OCI-LY3 (cell line): Measurements from ENCODE around the gene TRAF3.
A peak's percentile ranks its signal among the peaks of the same experiment; 100 is the strongest.

Experiments used
- H2AFZ ChIP-seq: fragments of 200-600, 300-600 bp; shearing (Covaris generic); 2 replicates; pipeline ENCODE4 v1.6.0; 2014; ENCODE audit warnings: antibody characterized with exemption, low read depth, low read length
- H3K27ac ChIP-seq: fragments of 200-600, 300-600 bp; sonication (generic); 2 replicates; pipeline ENCODE4 v1.5.1; 2014; ENCODE audit warnings: mild to moderate bottlenecking, low read length, moderate library complexity, mixed read lengths
- H3K27me3 ChIP-seq: fragments of 200-600, 300-600 bp; sonication (generic); 2 replicates; pipeline ENCODE4 v1.6.1; 2014; ENCODE audit warnings: low read depth, low read length, mixed read lengths
- H3K36me3 ChIP-seq: fragments of 200-600, 300-600 bp; sonication (generic); replicated peaks from 2 replicates; pipeline ENCODE3; 2014; ENCODE audit warnings: low read depth, low read length, mixed read lengths
- H3K4me1 ChIP-seq: fragments of 300-600, 200-600 bp; sonication (generic); 2 replicates; pipeline ENCODE4 v1.6.1; 2014; ENCODE audit warnings: low read length, mixed read lengths
- H3K4me2 ChIP-seq: fragments of 200-600, 300-600 bp; sonication (generic); 2 replicates; pipeline ENCODE4 v1.6.1; 2014; ENCODE audit warnings: low read length, mixed read lengths
- H3K4me3 ChIP-seq: fragments of 300-600, 200-600 bp; sonication (generic); 2 replicates; pipeline ENCODE4 v1.5.1; 2014; ENCODE audit warnings: antibody characterized with exemption, mild to moderate bottlenecking, low read length, moderate library complexity
- H3K79me2 ChIP-seq: fragments of 300-600, 200-600 bp; shearing (Covaris generic); 2 replicates; pipeline ENCODE4 v1.6.1; 2014; ENCODE audit warnings: mild to moderate bottlenecking, low read length, mixed read lengths
- H3K9ac ChIP-seq: fragments of 300-600, 200-600 bp; shearing (Covaris generic); 2 replicates; pipeline ENCODE4 v1.6.0; 2014; ENCODE audit warnings: mild to moderate bottlenecking, low read length, moderate library complexity
- H3K9me3 ChIP-seq: fragments of 200-600, 300-600 bp; shearing (Covaris generic); 2 replicates; pipeline ENCODE4 v1.6.1; 2014; ENCODE audit warnings: low read length, mixed read lengths; ENCODE audit not compliant: insufficient read depth
- H4K20me1 ChIP-seq: fragments of 200-600, 300-600 bp; sonication (generic); 2 replicates; pipeline ENCODE4 v1.6.1; 2016; ENCODE audit warnings: low read length, mixed read lengths; ENCODE audit not compliant: insufficient read depth
- EZH2phosphoT487 ChIP-seq: fragments of 200-600 bp; shearing (Covaris generic); IDR thresholded peaks from 2 replicates; pipeline ENCODE4 v1.6.1; 2018; ENCODE audit warnings: antibody characterized with exemption, mixed run types, low read depth
- TF ChIP-seq, protein P1 (sequence below): fragments of 200-600, 300-600 bp; sonication (generic); IDR thresholded peaks from 2 replicates; pipeline ENCODE4 v1.5.1; 2014; ENCODE audit warnings: antibody characterized with exemption, low read length, low read depth

Gene TRAF3

DNA sequence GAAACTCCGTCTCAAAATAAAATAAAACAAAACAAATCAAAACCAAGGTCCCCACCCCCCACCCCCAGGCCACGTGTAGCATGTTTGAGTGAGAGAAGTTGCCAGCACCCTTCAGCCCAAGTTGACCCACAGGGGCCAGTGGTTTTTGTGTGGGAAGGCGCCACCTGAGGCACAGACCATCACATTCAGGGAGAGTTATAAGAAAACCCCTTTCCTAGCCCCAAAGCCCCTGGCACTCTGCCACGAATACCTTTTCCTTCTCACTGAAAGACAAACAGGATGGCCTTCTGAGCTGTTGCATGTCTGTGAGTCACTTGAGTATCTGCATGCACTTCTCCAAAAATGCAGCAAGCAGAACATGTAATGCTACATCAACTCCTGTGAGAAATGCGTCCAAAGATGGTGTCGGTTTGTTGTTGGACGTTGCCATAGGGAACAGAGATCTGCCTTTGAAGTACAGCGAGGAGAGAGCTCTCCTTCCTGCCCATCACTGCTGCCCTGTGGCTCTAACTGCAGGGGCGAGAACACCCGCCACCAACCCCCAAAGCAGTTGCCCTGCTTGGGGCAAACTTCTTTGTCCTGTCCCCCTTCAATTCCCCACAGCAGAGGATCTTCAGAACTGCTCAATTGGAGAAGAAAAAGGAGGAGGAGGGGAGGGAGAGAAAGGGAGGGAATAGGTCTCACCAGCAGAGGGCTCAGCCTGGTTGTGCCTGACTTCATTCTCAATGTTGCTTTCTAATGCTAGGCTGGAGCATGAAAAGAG is 2.7 kb upstream of the TRAF3 start:
- TF ChIP-seq, protein P1, sequence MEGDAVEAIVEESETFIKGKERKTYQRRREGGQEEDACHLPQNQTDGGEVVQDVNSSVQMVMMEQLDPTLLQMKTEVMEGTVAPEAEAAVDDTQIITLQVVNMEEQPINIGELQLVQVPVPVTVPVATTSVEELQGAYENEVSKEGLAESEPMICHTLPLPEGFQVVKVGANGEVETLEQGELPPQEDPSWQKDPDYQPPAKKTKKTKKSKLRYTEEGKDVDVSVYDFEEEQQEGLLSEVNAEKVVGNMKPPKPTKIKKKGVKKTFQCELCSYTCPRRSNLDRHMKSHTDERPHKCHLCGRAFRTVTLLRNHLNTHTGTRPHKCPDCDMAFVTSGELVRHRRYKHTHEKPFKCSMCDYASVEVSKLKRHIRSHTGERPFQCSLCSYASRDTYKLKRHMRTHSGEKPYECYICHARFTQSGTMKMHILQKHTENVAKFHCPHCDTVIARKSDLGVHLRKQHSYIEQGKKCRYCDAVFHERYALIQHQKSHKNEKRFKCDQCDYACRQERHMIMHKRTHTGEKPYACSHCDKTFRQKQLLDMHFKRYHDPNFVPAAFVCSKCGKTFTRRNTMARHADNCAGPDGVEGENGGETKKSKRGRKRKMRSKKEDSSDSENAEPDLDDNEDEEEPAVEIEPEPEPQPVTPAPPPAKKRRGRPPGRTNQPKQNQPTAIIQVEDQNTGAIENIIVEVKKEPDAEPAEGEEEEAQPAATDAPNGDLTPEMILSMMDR, result peak; percentile 79
- no peak for TF ChIP-seq EZH2phosphoT487
- Histone ChIP-seq H3K36me3 (peaks cover 14% of the 10 kb centered on the region), H3K4me1 (peaks cover 68% of the 10 kb centered on the region), H2AFZ (0 out of 2 replicates have a peak overlapping the region, but pooled peaks have one; percentile 24), H3K9ac (peak overlapping the region; percentile 82), H4K20me1 (peaks cover 8% of the 10 kb centered on the region), H3K4me3 (peak overlapping the region; percentile 63), H3K27ac (peak overlapping the region; percentile 96), H3K4me2 (peak overlapping the region; percentile 81), H3K9me3 (no peaks in the 10 kb centered on the region), H3K27me3 (no peaks in the 10 kb centered on the region), H3K79me2 (peaks cover 36% of the 10 kb centered on the region)

- Histone ChIP-seq H3K4me3 (peak overlapping the region; percentile 73), H3K4me2 (peak overlapping the region; percentile 82), H2AFZ (no peak overlapping the region)
Observed at GRCh38 chr14:102775855-102776760, 1.1 kb upstream of the TRAF3 start.

DNA sequence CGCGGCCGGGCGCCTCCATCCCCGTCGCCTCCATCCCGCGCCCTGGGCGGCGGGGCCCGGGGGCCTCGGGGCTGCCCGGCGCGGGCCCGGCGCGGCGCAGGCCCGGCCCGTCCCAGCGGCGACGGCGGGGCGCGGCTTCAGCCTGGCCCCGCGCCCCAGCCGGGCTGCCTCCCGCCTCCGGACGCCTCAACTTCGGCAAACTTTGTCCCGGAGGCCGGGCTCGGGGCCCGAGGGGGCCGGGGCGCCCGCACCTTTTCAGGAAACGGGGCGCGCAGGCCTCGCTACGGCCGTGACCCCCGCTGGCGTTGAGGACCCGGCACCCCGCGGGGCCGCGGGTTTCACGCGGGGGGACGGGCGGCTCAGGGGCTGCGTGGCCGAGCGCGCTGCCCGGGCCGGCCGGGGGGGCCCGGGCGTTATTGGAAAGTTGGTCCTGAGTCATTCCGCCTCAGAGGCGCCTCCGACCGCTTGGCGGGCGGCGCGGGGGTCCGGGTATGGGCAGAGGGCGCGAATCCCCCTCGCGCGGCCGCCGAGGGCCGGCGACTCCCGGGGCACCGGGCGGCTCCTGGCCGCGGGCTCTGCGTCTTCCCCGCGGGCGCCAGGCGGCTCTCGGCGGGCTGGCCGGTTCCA is 575 bp downstream of the TRAF3 start:
- H3K9me3 ChIP-seq, result no peaks in the 10 kb centered on the region
- H2AFZ ChIP-seq, result no peak overlapping the region
- peaks cover 65% of the 10 kb centered on the region for H3K4me1 ChIP-seq
- peak overlapping the region; percentile 82 for H3K27ac ChIP-seq
- no peak for TF ChIP-seq EZH2phosphoT487
- TF ChIP-seq, protein P1, result no peak
- peak overlapping the region; percentile 81 for H3K4me3 ChIP-seq
- H4K20me1 ChIP-seq, result peaks cover 36% of the 10 kb centered on the region
- H3K36me3 ChIP-seq, result peaks cover 37% of the 10 kb centered on the region
- no peaks in the 10 kb centered on the region for H3K27me3 ChIP-seq
- peak overlapping the region; percentile 95 for H3K9ac ChIP-seq
- H3K79me2 ChIP-seq, result peaks cover 69% of the 10 kb centered on the region
- peak overlapping the region; percentile 98 for H3K4me2 ChIP-seq

More at GRCh38 chr14:102775855-102776760, 1.1 kb upstream of the TRAF3 start:
- Histone ChIP-seq H3K79me2 (peaks cover 51% of the 10 kb centered on the region), H3K9me3 (no peaks in the 10 kb centered on the region), H3K9ac (peak overlapping the region; percentile 82), H3K27me3 (no peaks in the 10 kb centered on the region), H3K4me1 (peaks cover 67% of the 10 kb centered on the region), H3K36me3 (peaks cover 30% of the 10 kb centered on the region), H4K20me1 (peaks cover 24% of the 10 kb centered on the region), H3K27ac (peak overlapping the region; percentile 96)
- TF ChIP-seq, protein P1, result no peak
- TF ChIP-seq EZH2phosphoT487, result no peak
